ENCODE measurements around the gene WDR86.

Gene WDR86

DNA sequence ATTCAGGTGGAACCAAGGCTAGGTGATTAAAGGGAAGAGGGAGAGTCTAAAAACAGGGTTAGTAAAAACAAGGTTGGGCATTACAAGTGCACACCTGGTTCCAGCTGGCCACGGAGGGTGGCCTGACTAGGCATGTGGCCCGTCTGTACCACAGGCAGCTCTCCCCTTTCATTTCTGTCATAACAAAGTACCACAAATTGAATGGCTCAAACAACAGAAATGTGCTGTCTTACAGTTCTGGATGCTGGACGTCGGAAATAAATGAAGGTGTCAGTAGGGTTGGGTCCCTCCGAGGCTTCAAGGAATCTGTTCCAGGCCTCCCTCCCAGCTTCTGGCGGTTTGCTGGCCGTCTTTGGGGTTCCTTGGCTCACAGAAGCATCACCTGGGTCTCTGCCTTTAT is 13.4 kb upstream of the WDR86 start:
- TF ChIP-seq CTCF (IDR thresholded peaks at IDR 0.05): no peak

DNA sequence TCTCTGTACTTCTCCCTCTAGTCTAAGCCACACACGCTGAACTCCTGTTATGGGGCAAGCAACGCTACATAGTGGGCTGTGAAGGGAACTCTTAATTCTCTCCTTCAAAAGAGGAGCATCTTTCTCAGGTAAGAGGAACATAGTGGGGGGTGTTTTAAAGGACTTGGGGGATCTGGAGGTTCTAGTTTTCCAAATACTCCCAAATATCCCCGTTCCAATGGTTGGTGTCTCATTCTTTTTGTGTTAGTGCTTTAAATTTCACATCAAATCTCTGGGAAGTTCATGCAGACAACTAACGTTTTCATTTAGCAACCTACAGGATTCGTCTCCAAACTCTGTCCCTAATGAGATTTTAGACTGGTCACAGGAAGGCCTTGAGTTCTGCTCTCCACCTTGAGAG is 12.4 kb upstream of the WDR86 start:
- TF ChIP-seq CTCF (IDR thresholded peaks at IDR 0.05): no peak

DNA sequence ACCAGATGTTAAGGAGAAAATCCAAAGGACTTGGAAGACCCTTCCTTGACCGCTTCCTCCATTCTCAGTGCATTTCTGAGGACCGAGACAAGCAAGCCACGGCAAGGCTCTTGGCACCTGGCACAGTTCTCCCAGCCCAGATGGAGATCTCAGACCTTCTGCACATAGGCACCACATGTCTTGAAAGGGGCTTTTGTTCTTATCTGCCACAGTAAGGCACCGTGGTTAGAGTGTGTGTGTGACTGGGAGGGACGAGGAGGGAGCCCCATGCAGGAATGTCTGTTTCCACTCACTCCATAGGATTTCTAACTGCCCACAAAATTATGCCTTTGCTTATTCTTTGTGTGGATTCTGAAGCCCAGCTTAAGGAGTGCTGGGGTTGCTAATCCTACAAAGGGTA is 10.3 kb upstream of the WDR86 start:
- TF ChIP-seq CTCF (IDR thresholded peaks at IDR 0.05): no peak

GRCh38 chr7:151416941-151417315 is 7.1 kb upstream of the WDR86 start:
- no peak for TF ChIP-seq CTCF (IDR thresholded peaks at IDR 0.05)

DNA sequence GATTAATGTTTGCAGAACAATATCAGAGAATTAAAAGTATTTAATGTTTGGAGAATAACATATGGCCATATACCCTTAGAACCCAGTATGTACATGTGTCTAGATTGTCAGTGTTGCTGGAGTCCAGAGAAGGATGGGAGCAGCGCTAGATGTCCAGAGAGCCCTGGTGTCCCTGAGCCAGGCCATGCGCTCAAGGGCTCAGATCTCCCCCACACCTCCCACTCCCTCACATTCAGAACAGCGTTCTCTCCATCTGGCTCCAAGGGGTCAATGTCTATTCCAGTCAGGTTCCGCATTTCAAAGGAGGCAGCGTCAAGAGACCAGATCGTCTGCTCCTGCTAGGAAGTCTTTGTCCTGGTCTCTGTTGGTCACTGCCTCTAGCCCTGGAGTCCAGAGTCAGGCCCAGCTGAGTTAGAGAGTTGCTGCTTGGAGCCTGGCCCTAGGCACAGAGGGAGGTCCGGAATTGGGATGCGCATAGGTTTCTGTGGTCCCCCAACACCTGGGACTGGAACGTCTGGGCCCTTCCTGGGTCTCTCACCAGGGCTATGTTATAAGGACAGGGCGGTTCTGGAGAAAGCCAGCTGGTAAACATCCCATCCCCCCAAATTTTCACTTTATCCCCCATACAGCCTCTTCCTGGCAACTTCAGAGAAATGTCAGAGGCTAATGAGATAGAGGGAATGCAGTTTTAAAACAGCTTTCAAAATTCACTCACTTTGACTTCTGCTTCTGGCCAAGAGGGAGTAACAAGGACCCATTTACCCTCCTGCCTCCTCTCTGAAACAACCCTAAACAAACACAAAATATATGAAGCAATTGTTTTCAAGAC is 6.5 kb upstream of the WDR86 start:
- no peak for TF ChIP-seq CTCF (IDR thresholded peaks at IDR 0.05)

DNA sequence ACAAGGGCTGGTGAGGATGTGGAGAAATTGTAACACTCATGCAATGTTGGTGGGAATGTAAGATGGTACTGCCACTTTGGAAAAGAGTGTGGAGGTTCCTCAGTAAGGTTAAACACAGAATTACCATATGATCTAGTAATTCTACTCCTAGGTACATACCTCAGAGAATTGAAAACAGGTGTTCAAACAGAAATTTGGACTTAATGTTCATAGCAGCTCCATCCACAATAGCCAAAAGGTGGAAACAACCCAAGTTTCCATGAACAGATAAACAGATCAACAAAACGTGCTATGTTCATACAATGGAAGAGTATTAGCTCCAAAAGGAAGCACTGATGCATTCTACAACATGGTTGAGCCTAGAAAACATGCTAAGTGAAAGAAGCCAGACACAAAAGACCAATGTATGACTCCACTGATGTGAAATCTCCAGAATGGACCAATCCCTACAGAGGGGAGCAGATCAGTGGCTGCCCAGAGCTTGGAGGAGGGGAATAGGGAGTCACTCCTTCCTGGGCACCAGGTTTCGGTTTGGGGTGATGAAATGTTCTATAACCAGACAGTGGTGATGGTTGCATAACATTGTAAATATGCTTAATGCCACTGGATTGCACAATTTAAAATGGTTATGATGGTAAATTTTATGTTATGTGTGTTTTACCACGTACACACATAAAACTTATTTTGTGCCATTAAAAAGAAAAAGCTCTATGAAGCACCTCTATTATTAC is 5.7 kb upstream of the WDR86 start:
- TF ChIP-seq CTCF (IDR thresholded peaks at IDR 0.05): no peak

DNA sequence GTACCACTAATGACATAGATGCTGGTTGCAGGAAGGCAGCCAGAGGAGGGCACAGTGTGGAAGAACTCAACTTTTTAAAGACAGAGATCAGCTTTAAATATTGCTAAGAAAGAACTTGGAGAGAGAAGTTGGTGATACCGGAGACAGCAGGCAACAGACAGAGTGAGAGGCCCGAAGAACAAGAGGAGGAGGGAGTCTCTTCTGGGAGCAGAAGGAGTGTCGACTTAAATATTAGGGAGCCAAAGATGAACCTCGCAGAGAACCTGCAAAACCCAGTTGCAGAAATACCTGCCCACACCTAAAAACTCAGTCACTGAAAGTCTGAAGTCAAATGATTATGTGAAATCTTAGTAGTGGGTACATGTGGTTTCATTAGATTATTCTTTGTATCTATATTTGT is 3.4 kb upstream of the WDR86 start:
- no peak for TF ChIP-seq CTCF (IDR thresholded peaks at IDR 0.05)

Data from LNCAP (cell line).